Stimulated activated CD8-positive, alpha-beta memory T cell treated with anti-CD3 and anti-CD28 coated beads, Interleukin-12 subunit alpha, Interleukin-12 subunit beta, amount 100 ng/mL, for 4 hours (primary cell): ENCODE results near the gene MYOD1.

Experiments
- DNase-seq: peaks from one replicate; pipeline ENCODE4 v3.0.0-alpha.2; 2020; ENCODE audit warnings: low read depth

MYOD1 gene

DNA sequence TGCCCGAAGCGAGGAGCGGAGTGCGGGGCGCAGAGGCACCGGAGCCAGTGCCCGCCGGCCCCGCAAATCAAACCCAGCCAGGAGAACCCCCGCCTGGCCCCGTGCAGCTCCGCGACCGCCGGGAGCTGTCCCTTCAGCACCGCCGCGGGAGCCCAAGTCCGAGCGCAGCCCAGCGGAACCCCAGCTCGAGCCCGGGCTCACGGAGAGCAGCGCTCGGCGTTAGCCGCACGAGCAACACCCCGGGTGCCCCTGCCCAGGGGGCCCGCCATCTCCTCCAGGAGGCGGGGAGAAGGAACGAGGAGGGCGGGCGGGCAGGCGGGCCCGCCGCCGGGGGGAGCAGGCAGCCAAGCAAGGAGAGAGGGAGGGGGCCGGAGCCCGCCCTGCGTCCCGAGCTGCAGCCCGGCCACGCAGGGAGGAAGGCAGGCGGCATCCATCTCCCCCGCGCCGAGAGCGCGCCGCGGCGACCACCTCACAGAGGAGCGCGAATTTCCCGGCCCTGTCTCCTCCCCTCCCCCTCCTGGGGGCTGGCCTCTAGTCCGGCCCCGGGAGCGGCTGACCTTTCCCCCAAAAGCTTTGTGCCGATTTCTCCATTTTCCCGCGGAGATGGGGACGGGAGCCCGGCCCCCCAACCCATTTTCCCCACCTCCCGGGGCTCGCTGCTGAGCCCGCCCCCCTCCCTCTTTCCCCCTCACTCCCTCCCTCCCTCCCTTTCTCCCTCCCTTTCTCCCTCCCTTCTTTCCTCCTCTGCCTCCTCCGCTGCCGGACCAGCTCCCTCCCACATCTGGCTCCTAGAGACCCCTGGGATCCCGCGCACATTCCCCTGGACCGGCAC lies 15.8 kb downstream of the MYOD1 start:
- no peak for DNase-seq

DNA sequence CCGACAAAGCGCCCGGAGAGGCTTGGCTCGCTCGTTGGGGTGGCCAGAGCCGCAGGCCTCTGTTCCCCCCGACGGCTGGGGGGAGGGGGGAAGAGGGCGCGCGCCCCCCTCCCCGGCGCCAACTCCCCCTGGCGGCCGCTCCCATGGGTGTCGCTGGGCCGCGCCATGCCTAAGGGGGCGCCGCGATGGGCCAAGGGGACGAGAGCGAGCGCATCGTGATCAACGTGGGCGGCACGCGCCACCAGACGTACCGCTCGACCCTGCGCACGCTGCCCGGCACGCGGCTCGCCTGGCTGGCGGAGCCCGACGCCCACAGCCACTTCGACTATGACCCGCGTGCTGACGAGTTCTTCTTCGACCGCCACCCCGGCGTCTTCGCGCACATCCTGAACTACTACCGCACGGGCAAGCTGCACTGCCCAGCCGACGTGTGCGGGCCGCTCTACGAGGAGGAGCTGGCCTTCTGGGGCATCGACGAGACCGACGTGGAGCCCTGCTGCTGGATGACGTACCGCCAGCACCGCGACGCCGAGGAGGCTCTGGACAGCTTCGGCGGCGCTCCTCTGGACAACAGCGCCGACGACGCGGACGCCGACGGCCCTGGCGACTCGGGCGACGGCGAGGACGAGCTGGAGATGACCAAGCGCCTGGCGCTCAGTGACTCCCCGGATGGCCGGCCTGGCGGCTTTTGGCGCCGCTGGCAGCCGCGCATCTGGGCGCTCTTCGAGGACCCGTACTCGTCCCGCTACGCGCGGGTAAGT lies 16.6 kb downstream of the MYOD1 start:
- no peak for DNase-seq

DNA sequence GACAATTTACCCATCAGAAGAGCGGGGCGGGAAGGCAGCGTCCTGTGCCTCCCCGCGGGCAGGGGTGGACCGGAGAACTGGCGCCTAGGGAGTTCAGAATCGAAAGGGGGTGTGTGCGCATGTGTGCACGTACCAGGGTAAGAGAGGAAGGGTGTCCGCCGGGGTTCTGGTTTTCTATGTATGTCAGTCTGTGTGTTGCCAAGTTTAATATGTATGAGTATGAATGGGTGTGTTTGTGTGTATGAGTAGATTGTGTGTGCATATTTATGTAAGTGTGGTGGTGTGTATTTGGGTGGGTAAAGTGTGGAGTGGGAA lies 17.2 kb downstream of the MYOD1 start:
- DNase-seq, result no peak

DNA sequence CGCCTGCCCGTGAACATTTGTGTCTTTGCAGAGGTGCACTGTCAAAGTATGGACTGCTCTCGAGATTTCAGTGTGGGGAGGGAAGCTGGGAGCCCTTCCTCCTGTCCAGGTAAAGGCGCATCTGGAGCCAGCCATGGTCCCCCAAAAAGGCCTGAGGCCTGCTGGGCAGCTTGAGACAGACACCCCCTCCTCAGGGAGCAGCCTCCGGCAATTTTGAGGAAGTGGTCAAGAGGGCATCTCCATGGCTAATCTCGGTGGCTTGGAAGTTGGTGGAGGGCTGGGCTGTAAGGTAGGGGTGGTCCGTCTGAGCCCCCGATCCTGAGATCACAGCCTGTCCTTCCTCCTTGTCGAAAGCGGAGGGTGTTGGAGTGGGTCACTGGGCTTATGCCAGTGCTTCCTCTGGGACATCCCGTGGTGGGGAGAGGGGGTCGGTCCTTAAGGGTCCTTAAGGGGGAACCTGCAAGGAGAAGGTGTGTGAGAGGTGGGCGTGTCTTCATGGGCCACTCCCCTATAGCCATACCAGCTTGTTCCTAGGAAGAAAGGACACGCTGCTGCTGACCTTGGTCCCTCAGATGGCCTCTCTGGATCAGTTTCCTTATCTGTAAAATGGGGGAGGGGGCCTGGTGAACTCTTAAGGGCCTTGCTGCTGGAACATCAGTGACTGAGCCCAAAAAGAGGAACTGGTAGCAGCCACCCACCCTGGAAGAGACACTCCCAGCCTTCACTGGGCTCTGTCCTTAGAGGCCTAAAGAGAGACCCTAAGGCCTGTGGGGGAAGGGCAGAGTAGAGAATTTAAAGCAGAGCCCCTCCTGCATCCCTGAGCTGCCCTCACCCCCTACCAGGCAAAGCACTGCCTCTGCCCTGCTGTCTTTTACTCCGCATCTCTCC lies 17.8 kb downstream of the MYOD1 start:
- DNase-seq, result no peak

DNA sequence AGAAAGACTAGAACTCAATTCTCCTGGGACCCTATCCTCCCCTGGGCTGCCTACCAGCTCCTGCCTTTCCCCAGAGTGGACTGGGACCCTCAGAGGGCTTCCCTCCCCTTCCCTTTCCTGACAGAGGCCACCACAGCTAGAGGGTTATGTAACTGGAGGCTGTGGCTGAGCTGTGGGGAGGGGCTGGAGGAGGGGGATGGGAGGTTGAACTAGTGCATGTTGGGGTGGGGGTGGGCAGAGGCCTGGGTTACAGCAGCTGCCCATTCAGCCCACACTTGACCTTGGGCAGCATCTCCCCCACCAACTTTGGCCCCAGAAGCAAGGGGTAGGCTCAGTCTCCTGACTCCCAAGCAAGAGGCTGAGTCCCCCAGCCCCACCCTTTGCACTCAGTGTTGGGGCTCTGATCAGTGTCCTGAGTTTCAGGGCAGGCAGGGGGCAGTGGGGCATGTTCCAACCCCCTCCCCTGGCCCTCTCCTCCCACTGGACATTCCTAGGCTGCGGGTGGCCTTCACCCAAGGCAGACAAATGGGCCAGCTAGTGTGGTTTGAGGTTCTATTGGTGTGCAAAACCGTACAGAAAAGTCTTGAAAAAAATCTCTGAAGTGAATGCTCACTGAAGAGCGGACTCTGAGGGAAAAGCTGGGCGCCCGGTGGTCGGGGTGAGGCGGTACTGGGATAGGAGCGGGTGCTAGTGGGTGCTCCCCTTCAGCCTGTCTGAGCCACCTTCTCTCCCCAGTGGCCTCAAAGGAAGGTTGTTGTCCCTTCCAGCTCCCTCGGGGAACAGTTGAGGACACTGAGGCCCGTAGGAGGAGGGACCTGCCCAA lies 19.0 kb downstream of the MYOD1 start:
- no peak for DNase-seq

DNA sequence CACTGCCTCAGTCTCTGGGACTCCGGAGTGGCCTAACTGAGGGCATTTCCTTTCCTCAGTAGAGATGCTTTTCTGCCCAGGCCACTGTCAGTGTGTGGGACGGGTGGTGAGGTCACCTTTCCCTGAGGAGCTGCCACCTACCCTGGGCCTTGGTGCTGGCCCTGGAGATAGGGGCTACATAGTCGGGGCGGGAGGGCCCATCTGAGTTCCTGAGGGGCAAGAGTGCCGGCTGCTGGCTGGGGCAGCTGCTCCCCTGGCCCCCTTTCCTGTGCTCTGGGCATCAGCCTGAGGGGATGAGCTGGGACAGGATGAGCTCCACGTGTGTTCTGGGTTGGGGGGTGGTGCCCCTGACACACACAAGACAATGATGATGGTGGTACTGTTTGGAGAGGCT lies 20.6 kb downstream of the MYOD1 start:
- DNase-seq, result no peak

DNA sequence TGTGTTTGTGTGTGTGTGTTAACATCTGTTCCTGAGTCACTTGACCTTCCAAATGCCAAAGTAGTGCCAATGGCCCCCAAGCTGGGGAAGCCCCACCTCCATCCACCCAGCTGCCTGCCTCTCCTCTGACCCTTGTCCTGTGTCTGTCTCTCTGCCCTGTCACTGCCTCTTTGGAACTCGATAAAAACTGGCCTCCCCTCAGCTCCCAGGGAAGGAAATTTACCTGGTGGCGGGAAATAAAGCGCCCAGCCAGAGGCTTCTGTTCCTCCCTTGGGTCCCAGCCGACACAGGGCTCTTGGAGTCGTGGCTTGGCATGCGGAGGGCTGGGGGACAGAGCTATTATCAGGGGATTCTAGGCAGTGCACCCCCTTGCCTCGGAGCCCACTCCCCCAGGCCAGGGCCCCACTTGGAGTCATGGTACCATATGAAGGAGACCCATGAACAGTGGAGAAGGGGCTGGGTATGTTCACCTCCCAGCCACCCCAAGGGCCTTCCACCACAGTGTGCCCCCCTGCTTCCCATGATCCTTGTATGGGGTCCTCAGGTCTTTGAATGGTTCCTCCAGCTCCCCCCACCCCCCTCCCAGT lies 21.4 kb downstream of the MYOD1 start:
- DNase-seq, result no peak

DNA sequence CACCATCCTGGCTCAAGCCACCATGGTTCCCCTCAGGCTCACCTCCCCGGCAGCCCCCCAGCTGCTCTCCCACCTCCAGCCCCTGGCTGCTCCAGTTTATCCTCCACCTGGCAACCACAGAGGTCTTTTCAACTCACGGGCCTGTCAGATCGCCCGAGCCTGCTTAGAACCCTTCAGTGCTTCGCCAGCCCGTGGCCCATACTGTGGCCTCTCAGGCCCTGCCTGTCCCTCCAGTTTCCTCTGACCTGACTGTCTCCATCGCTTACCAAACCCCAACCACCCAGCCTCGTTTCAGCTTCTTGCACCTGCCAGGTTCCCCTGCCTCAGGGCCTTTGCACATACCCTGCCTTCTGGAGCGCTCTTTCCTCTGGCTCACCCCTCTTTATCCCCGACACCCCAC lies 22.1 kb downstream of the MYOD1 start:
- DNase-seq, result no peak

DNA sequence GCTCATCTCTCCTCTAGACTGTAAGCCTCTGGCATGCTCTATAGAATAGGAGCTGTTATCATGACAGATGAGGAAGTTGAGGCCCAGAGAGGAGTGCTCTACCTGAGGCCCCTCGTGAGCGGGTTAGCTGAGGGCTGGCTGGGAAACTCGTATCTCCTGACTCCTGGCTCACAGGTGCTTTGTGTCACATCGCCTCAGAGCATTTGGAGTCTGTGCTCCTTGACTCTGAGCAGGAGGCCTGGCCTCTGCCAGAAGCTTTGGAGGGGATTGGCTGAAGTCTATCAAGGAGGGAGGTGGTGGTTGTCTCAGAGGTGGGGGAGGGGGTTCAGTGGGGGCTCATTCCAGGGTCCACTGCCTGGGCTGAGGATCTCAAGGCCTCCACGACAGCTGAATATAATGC lies 22.6 kb downstream of the MYOD1 start:
- DNase-seq, result no peak

DNA sequence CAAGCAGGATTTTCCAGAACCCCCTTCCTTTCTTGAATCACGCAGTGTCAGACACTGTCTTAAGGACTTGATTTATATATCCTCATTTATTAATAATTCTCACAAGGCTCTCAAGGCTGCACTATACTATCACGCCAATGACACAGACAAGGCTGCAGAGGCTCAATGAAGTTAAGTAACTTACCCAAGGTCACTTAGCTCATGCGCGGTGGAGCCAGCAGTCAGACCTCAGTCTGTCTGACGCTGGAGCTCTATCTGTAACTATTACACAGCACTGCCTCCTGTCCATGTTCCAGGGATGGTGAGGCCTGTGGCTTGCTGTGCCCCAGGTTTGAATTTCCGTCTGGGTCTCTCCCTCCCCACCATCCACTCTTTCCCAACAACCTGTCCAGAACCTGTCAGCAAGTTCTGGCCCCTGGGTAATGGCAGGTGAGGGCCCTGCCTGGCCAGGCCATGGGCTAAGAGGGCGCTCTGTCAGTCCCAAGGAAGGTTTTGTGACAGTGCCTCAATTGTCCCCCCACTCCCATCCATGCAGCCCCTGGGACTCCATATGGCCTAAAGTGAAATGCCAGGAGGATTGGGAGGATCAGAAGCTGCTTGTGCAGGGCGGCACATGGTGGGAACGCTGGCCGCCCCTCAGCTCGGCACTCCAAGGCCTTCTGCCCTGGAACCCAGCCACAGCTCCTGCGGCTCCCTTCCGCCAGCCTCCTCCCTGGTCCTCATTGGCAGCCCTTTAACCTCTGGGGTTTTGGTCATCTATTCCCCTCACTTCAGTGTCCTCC lies 23.8 kb downstream of the MYOD1 start:
- DNase-seq, result no peak

DNA sequence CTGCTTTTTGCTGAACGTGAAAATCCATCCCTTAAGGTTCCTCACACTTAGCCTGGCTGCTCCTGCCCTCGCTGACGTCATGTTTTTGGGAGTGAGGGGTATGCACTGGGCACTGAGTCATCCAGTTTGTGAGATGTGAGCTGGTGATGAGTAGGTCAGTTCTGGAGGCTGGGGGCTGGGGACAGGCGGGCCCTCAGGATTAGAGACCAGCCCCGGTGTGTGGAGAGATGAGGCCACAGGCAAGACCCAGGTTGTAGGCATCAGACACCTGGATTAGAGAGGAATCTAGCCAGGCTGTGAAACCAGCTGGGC lies 24.4 kb downstream of the MYOD1 start:
- no peak for DNase-seq

DNA sequence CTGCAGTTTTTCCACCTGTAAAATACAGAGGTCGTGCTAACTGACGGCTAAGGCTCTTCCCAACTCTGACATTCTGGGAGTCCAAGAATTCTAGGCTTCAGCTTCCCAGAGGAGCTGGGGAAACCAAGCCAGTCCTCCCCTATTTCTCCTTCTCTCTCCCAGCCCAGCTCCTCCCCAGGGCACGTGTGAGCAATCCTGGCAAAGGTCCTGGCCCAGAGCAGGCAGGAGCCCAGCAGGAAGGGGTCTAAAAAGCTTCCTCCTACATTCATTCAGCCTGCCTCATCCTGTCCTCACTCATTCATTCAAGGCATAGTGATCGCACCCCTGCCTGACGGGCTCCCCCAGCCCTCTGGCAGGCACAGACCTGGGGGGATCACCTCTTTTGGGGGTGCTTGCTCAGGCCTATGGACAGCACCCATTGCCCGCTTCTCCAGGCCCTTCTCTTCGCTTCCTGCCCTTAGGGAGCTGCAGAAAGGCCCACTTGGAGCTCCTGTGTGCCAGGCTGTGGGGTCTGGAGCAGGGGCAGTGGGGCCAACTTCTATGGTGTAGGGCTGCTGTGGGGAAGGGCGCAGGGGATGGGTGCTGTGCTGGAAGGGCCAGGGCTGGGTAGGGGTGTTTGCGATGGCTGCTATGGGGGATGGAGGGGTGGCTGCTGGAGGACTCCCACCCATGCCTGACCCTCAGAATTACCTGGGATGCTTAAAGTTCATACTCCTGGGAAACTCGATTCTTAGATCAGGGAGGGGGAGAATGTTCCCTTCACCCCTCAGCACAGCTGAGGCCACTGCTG lies 25.0 kb downstream of the MYOD1 start:
- no peak for DNase-seq

DNA sequence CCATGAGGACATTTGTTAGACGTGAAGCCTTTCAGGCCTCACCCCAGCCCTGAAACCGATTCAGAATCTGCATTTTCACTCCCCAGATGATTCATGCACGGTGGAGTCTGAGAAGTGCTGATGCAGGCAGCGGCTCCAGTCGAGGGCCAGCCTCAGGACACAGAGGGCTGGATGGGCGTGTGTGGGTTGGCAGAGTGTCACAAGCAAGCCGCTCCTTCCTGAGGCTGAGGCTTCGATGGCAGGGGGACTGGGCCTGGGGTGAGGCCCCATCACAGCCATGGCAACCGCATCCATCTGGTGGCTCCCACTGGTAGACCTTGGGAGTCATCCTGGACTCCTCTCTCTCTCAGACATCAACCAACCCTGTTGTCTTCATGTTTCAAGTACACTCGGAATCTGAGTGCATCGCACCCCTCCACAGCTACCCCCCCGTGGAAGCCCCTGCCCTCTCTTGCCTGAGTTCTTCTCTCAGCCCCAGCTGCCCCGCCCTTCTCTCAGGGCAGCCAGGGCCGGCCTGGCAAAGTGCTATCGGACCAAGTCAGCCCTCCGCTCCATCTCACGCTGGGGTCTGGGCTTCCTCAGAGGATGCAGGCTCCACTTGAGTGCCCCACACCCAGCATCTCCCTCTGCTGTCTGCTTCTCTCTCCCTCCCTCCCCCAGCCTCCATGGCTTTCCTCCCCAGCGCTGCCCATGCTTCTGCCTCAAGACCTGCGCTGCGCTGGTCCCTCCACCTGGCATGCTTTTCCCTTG lies 25.8 kb downstream of the MYOD1 start:
- DNase-seq, result no peak

DNA sequence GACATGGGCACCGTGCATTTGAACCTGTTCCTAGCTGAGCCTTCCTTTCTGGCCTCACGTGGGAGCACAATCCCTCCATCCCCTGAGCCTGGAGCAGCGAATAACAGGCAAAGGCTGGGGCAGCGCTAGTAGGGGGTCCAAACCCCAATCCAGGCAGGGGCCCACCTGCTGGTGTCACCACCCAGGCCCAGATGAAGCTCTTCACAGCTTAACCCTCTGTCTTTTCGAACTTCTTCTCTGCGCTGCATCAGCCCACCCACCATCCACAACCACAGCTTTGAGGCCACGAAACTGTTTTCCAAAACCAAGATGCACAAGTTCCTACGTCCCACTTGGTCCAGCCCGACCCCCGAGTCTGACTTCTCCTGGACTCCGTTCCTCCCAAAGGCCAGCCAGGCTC lies 26.7 kb downstream of the MYOD1 start:
- DNase-seq, result no peak

DNA sequence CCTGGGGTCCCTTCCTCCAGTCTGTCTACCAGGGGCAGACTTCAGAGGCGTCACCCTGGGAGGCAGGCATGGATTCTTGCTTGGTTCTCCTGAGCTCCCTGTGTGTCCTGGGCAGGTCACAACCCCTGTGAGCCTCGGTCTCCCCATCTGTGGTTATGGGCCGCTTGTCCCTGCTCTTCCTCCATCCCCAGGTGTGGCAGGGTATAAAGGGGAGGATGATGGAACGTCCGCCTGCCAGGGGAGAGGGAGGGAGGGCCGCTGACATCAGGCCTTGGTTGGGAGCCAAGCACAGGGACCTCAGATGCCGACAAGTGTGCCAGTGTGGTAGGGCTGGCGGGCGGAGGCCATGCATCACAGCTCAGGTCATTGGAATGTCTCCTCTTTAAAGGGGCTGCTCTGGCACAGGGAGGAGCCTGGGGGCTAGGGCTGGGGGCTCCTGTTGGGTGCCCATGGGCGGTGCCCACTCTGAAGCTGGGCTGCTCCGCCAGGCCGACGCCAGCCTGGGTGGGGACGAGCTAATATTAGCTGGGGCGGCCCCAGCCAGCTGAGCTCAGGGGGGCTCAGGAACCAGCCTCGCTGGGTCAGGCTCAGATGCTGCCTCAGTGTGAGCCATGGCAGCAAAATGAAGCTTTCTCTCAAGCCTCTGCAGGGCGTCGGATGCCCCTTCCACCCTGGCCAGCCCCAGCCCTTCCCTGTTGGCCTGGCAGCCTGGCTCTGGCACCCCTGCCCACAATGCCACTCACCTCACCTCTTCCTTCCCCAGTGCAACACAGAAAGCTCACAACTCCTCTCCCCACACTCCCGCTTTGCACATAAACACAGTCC lies 28.0 kb downstream of the MYOD1 start:
- no peak for DNase-seq

DNA sequence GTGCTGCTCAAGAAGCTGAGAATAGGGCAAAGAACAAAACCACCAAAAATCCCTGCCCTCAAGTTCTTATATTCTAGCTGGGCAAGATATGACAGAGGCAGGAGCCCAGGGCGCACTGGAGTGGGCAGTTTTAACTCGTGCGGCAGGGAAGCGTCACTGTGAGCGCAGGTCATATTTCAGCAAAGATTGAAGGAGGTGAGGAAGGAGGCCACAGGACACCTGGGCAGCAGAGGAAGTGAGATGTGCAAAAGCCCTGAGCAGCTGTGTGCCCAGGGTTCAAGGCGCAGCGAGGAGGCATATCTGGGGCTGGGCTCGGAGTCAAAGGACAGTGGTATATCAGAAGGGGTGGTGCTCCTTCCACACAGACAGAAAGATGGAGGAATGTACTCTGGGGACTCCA lies 28.7 kb downstream of the MYOD1 start:
- no peak for DNase-seq

DNA sequence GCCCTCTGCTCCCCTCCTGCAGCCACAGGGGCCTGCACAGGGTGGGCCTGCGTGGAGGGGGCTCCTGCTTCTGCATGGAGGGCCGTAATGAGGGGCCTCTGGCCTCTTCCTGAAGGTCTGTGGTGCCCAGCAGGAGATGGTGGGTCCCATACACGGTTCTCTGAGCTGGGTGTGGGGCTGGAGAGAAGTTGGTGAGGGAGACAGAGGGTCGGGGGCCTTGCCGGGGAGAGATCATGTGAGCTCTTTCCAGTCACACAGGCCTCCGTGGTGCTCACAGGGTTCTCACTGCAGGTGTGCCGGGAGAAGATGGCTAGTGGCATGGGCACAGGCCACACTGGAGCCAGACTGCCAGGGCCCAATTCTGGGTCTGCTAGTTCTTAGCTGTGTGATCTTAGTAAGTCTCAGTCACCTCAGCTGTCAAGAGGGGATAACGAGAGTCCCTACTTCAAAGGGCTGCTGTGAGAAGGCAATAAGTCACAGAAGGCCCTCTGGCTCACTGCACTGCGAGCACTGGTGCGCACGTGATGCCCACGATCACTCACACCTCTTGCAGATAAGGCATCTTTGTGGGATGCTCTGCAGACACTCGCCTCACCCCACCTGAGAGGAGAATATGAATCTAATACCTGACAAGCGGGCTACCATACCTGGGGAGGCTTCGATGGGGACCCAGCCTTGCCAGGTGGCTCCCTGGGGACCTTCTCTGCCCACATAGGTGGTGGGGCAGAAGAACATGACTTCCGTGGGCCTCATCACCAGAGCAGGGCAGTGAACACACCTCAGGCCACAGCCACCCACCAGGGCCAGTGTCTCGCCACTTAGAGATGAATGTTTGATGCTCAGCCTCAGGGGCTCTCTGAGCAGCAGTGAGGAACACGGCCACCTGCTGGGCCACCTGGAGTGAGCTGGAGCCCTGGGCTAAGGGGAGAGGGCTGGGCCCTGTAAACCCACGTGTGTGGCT lies 29.7 kb downstream of the MYOD1 start:
- no peak for DNase-seq
